ENCODE results near the gene DDX6.
A peak's percentile ranks its signal among the peaks of the same experiment; 100 is the strongest.
"Not testable (repeated sequence)": the region's sequence is repeated elsewhere in the genome, so short reads cannot be mapped to it uniquely, and the experiment has no call there.

The DDX6 gene

DNA sequence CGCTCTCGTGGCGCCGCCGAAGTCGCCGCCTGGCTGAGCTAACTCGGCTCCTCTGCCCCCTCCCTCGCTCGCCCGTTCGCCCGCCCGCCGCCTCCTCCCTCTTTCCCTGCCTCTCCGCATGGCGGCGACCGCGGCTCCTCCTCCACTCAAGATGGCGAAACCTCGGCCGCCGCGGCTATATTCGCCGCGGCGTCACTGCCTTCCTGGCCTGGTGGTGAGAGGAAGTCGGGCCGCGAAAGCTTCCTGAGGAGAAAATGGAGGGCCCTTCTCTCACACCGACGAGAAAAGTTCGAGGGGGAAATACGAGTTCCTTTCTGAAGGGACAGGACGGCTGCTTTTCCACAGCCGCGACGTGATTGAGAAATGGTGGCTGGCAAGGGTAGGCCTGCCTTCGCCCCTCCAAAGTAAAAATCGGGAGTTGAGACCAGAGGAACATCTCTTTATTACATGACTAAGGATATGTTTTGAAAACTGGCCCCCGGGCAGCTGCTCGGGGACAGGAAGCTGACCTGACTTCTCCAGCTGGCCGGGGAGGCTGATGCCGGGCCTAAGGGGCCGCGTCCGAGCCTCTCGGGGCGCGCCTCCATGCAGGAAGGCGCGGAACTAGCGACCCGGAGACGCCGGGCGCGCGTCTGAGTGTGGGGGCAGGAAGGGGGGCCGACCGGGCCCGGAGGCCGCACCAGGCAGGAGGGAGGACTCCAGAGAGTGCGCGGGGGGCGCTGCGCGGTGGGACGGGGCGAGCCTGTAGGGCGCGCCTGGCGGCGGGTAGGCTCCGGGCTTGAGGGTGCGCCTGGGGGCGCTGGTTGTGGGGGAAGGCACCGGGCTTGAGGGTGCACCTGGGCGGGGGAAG, at the start of gene DDX6:
DDX6 (minus strand) TSS at position 54 of the 850 bp plus-strand sequence. CDS start 4,913 bp downstream, outside the sequence.
- DNase-seq (ENCODE audit: low read depth in 2 of 2), result peak; percentile 57 to 72

DNA sequence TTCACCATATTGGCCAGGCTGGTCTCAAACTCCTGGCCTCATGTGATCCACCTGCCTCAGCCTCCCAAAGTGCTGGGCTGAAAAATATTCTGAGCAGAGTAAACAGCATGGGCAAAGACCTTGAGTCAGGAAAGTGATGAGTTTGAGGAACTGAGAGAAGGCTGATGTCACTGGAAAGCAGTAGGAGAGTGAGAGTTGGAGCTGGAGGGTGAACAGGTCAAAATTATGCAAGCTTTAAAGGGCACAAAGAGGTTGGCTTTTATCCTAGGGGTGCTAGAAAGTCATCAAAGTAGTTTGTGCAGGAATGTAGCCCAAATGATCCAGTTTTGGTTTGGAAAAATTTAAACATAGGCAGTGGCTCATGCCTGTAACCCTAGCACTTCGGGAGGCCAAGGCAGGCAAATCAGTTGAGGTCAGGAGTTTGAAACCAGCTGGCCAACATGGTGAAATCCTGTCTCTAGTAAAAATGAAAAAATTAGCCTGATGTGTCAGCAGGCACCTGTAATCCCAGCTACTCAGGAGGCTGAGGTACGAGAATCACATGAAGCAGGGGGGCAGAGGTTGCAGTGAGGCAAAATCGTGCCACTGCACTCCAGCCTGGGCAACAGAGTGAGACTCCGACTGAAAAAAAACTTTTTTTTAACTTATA, 48.1 kb upstream of the DDX6 start:
- DNase-seq (ENCODE audit: low read depth in 2 of 2), result no peak

GRCh38 chr11:118837868-118838267, 46.9 kb upstream of the DDX6 start:
- no peak for DNase-seq (ENCODE audit: low read depth in 2 of 2)

- no peak for DNase-seq (ENCODE audit: low read depth in 2 of 2)
These were observed 43.6 kb upstream of the DDX6 start for GRCh38 chr11:118834427-118835028.

DNA sequence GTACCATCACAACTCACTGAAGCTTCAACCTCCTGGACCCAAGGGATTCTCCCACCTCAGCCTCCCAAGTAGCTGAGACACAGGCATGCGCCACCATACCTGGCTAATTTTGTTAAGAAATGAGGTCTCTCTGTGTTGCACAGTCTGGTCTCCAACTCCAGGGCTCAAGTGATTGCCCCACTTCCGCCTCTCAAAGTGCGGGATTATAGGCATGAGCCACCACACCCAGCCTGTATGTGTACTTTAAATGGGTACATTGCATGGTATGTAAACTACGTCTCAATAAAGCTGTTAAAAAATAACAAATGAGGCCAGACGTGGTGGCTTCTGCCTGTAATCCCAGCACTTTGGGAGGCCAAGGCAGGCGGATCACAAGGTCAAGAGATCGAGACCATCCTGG, 36.2 kb upstream of the DDX6 start:
- no peak for DNase-seq (ENCODE audit: low read depth in 2 of 2)

GRCh38 chr11:118822936-118823510, 32.1 kb upstream of the DDX6 start:
- DNase-seq (ENCODE audit: low read depth in 2 of 2), result not testable (repeated sequence)

DNA sequence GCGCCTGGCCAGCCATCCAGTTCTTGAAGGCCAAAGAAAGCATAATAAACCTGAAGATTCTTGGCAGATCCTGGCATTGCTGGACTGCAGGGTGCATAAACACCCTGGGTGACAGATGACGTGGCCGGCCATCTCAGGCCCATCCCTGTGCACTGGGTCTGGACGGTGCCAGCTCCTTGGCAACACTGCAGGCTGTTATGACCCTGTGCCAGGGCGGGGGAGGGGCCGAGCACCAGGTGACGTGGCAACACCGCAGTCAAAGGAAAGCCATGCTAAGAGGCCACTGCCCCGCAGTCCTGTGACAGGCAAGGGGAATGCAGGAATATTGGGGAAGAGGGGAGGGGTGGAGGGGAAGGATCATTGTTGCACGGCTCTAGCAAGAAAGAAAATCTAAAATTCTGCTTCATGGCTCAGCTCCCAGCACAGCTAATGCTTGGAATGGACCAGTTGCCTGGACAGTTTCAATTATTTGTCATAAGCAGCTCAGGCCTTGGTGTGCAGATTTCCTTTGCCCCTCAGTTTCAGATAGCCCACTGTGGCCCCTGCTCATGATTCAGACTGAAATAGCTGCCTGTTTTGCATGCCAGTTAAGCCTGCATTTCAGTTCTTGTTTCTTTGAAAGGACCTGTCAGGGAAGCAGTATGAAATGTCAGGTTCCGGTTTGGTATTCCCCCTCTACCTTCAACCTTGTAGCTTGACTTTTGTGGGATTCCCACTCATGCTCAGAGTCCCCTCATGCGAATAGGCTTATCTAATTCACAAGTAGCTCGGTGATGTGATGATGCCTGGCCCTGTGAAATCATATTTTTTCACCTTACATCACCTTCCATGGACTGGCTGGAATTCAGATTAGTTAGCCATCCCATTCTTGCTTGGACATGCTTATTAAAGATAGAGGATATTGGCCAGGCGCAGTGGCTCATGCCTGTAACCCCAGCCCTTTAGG, 29.7 kb upstream of the DDX6 start:
- DNase-seq (ENCODE audit: low read depth in 2 of 2), result no peak

DNA sequence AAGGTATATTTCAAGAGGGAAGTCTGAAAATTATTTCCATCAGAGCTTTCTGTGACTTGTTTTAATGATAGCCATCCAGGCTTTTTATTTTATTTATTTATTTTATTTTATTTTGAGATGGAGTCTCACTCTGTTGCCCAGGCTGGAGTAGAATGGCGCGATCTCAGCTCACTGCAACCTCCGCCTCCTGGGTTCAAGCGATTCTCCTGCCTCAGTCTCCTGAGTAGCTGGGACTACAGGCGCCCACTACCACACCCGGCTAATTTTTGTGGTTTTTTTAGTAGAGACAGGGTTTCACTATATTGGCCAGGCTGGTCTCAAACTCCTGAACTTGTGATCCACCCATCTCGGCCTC, 29.0 kb upstream of the DDX6 start:
- DNase-seq (ENCODE audit: low read depth in 2 of 2), result not testable (repeated sequence)

DNA sequence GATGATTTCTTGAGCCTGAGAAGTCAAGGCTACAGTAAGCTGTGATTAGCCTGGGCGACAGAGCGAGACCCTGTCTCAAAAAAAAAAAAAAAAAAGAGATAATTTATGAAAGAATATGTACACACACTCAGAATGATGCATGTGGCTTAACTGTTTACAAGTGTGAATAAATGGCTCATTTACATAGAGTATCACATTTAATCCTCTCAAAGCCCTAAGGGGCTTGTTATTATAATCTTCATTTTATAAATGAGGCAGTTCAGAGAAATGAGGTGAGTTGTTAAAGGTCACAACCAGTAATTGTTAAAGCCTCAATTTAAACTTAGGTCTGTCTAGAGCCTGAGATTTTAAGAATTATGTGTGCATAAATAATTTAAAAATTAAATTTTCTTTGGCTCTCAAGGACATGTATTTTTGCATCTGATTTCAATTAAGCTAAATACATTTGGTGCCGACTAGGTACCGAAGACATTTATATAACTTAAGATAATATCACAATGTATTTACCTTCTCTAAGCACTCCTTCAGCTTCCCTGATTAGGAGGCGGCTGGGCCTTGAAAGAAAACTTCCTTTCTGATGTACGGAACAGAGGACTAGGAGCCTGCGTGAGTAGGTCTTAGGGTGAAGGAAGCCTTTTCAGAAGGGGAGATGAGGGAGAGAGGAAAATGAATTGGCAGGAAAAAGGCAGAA, 28.5 kb upstream of the DDX6 start:
- no peak for DNase-seq (ENCODE audit: low read depth in 2 of 2)

DNA sequence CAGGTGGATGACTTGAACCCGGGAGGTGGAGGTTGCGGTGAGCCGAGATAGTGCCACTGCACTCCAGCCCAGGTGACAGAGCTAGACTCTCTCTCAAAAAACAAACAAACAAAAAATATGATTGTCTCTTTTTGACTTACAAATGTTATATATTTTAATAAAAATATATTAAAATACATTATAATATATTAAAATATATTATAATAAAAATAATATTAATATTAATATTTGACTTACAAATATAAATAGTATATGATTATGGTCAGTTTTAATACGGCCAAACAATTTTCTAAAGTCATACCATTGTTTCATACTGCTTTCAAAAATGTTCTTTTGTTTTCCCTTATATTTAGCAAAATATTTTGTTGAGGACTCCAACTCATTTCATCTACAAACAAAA, 27.2 kb upstream of the DDX6 start:
- no peak for DNase-seq (ENCODE audit: low read depth in 2 of 2)

DNA sequence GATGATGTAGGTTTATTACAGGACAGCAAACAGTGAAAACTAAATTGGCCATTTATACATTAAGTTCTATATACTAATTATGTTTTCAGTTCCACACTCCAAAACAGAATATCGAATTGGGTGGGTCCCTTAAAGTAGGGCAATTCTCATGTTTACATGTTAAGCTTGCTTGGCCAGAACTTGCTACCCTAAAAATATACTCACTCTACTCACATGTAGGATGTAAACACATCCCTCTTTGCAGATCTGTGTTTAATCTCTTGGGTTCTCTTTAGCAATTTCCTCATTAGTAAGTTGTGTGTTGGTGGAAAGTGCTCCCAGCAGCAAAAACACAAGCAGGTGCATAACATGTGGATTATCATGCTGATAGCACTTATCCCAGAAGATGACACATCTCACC, 22.6 kb upstream of the DDX6 start:
- DNase-seq (ENCODE audit: low read depth in 2 of 2), result no peak

- DNase-seq (ENCODE audit: low read depth in 2 of 2), result no peak
These were observed 21.5 kb upstream of the DDX6 start for GRCh38 chr11:118812485-118812884.

GRCh38 chr11:118807800-118808778, 17.1 kb upstream of the DDX6 start:
- no peak for DNase-seq (ENCODE audit: low read depth in 2 of 2)

GRCh38 chr11:118806400-118806799, 15.4 kb upstream of the DDX6 start:
- DNase-seq (ENCODE audit: low read depth in 2 of 2), result no peak

DNA sequence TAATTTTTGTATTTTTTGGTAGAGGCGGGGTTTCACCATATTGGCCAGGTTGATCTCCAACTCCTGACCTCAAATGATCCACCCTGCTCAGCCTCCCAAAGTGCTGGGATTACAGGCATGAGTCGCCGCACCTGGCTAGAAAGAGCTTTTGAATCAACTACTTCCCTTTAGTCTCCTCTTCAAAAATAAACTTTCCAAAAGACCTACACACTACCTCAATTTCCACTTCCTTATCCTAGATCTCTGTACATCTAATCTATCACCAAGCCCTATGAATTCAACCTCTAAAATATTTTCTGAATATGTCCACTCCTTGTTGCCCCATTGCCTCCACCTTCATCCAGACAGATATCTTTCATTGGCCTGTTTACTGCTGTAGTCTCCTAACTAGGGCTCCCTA, 13.1 kb upstream of the DDX6 start:
- no peak for DNase-seq (ENCODE audit: low read depth in 2 of 2)

GRCh38 chr11:118799372-118799771, 8.4 kb upstream of the DDX6 start:
- DNase-seq (ENCODE audit: low read depth in 2 of 2), result no peak

GRCh38 chr11:118797510-118797909, 6.5 kb upstream of the DDX6 start:
- DNase-seq (ENCODE audit: low read depth in 2 of 2), result no peak

GRCh38 chr11:118792570-118793124, 1.7 kb upstream of the DDX6 start:
- peak; percentile 67 to 71 for DNase-seq (ENCODE audit: low read depth in 2 of 2)

- no peak for DNase-seq (ENCODE audit: low read depth in 2 of 2)
These were observed 1.1 kb upstream of the DDX6 start for GRCh38 chr11:118791961-118792569.
